ENCODE results near the gene TMEM198. TPM values are rescaled to one million over a fixed set of nuclear protein-coding genes. Genes with fewer than 3 reads are reported as not detected.

TMEM198 gene
- total RNA-seq, 2 experiments from 2014 or later: 2.5 to 6.6 TPM

- intact Hi-C loops (cut with micrococcal nuclease; ENCODE audit: unreplicated experiment): no loop called here
- H2AFZ ChIP-seq (ENCODE audit: low read length): no peak within 1 kb of the TSS
Measured at GRCh38 chr2:219571311-219572236, 27.7 kb downstream of the TMEM198 start, which contains the start of gene OBSL1. OBSL1 (minus strand) TSS chr2:219571539; CDS start chr2:219571232, 307 bp downstream.

GRCh38 chr2:219572237-219573001 lies 28.6 kb downstream of the TMEM198 start, which contains the start of gene INHA:
INHA (plus strand) TSS chr2:219572310; CDS start chr2:219572375, 65 bp downstream.
- no peaks in the 10 kb centered on the region for H3K4me1 ChIP-seq (ENCODE audit: insufficient read depth, low read length, poor library complexity, severe bottlenecking)
- intact Hi-C loops (cut with micrococcal nuclease; ENCODE audit: unreplicated experiment): no loop called here
- H3K9me2 ChIP-seq (ENCODE audit: insufficient read depth, low read length): no peaks in the 10 kb centered on the region
- H3K4me2 ChIP-seq (ENCODE audit: low read length): no peak within 1 kb of the TSS
- CTCF ChIA-PET (ENCODE audit: unreplicated experiment): no interaction called here
- no TSS peak for BruUV-seq (replicated peaks)
- H3K36me3 ChIP-seq (ENCODE audit: insufficient read depth, low read length): no peaks in the 10 kb centered on the region
- no peaks in the 10 kb centered on the region for H3K79me2 ChIP-seq (ENCODE audit: insufficient read depth, low read depth, low read length)
- H3K27ac ChIP-seq (ENCODE audit: low read depth, low read length, poor library complexity, severe bottlenecking): no peak within 1 kb of the TSS
- POLR2A ChIA-PET: no interaction called here
- no peak within 1 kb of the TSS for H2AFZ ChIP-seq (ENCODE audit: low read length)
- H3K4me3 ChIP-seq (ENCODE audit: low read depth, low read length, poor library complexity, severe bottlenecking): no peak within 1 kb of the TSS
- no peaks in the 10 kb centered on the region for H4K20me1 ChIP-seq (ENCODE audit: insufficient read depth, low read length)
- no peaks in the 10 kb centered on the region for H3K9me3 ChIP-seq (ENCODE audit: low read length)
- TF ChIP-seq CTCF (conservative IDR thresholded peaks at IDR 0.05; ENCODE audit: low read length) (no peak), EZH2phosphoT487 (IDR thresholded peaks at IDR 0.05; ENCODE audit: borderline replicate concordance, low read depth, low read length) (no peak)
- no peak for DNase-seq (ENCODE audit: low spot score)

More at GRCh38 chr2:219571311-219572236, 27.7 kb downstream of the TMEM198 start, which contains the start of gene OBSL1:
- H3K4me3 ChIP-seq (ENCODE audit: low read depth, low read length, poor library complexity, severe bottlenecking): no peak within 1 kb of the TSS
- no peaks in the 10 kb centered on the region for H3K36me3 ChIP-seq (ENCODE audit: insufficient read depth, low read length)
- TF ChIP-seq CTCF (conservative IDR thresholded peaks at IDR 0.05; ENCODE audit: low read length) (no peak), EZH2phosphoT487 (IDR thresholded peaks at IDR 0.05; ENCODE audit: borderline replicate concordance, low read depth, low read length) (no peak)
- no peak within 1 kb of the TSS for H3K27ac ChIP-seq (ENCODE audit: low read depth, low read length, poor library complexity, severe bottlenecking)
- CTCF ChIA-PET (ENCODE audit: unreplicated experiment): no interaction called here
- no peak for DNase-seq (ENCODE audit: low spot score)
- no peak within 1 kb of the TSS for H3K4me2 ChIP-seq (ENCODE audit: low read length)
- POLR2A ChIA-PET: no interaction called here
- H3K79me2 ChIP-seq (ENCODE audit: insufficient read depth, low read depth, low read length): no peaks in the 10 kb centered on the region
- no TSS peak for BruUV-seq (replicated peaks)
- no peaks in the 10 kb centered on the region for H3K4me1 ChIP-seq (ENCODE audit: insufficient read depth, low read length, poor library complexity, severe bottlenecking)
- H3K9me3 ChIP-seq (ENCODE audit: low read length): no peaks in the 10 kb centered on the region
- H3K9me2 ChIP-seq (ENCODE audit: insufficient read depth, low read length): no peaks in the 10 kb centered on the region
- no peaks in the 10 kb centered on the region for H4K20me1 ChIP-seq (ENCODE audit: insufficient read depth, low read length)
